DLD1 (cell line): ENCODE measurements around the gene FRMD3.
"Not testable (repeated sequence)": the region's sequence is repeated elsewhere in the genome, so short reads cannot be mapped to it uniquely, and the experiment has no call there.

Experiments used
- in situ Hi-C: cut with HindIII; loops from 2 replicates; pipeline ENCODE4 v1.10.0; 2017; ENCODE audit warnings: low sequenced_read_pairs

The FRMD3 gene

DNA sequence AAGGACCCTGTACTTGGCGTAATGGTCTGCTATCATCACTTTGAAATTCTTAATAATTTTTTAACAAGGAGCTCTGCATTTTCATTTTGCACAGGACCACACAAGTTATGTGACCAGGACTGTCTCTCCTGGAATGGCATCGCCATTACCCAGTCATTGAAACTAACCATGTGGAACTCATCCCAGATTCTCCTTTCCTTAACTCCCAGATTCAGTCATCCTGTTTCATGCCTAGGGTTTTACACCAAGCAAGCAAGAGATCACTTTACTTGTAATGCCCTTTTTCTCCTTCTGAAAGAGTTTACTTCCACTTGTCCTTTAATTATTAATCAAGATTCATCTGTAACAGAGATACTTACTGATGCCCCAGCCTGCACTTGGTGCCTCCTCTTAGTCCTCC, 12.0 kb downstream of the FRMD3 start:
- in situ Hi-C loops = no loop called here

GRCh38 chr9:83523684-83524083, 14.5 kb downstream of the FRMD3 start:
- in situ Hi-C loops = no loop called here

GRCh38 chr9:83521411-83521810, 16.8 kb downstream of the FRMD3 start:
- in situ Hi-C loops = no loop called here

GRCh38 chr9:83521011-83521410, 17.2 kb downstream of the FRMD3 start:
- in situ Hi-C loops = no loop called here

GRCh38 chr9:83520292-83520691, 17.9 kb downstream of the FRMD3 start:
- in situ Hi-C loops = no loop called here

DNA sequence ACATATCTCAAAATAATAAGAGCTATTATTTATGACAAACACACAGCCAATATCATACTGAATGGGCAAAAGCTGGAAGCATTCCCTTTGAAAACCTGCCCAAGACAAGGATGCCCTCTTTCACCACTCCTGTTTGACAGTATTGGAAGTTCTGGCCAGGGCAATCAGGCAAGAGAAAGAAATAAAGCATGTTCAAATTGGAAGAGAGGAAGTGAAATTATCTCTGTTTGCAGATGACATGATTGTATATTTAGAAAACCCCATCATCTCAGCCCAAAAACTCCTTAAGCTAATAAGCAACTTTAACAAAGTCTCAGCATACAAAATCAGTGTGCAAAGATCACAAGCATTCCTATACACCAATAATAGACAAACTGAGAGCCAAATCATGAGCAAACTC, 20.2 kb downstream of the FRMD3 start:
- in situ Hi-C loops = not testable (repeated sequence)

GRCh38 chr9:83514767-83515166, 23.4 kb downstream of the FRMD3 start:
- in situ Hi-C loops = no loop called here

GRCh38 chr9:83512621-83513020, 25.6 kb downstream of the FRMD3 start:
- in situ Hi-C loops = no loop called here

DNA sequence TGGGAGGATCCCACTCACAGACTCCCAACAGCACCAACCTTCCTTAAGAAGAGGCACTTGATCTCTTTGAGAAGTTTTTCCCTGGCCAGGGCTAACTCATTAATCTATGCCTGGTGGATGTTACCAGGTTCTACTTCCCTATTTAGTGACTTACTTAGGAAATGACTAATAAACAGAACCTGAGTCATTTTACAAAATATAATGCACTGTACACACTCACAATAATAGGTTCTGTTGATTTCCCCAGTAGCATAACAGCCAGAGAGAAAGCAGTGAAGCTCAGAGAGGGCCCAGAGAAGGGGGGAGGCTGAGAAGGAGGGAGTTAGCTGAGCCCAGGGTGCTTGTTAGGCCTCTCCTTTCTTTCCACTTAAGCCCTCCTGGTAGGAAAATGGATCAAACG, 27.1 kb downstream of the FRMD3 start:
- in situ Hi-C loops = no loop called here

- in situ Hi-C loops = no loop called here
Measured at GRCh38 chr9:83509402-83509801, 28.8 kb downstream of the FRMD3 start.

- in situ Hi-C loops = no loop called here
Measured at GRCh38 chr9:83508067-83508466, 30.1 kb downstream of the FRMD3 start.

GRCh38 chr9:83505282-83505681, 32.9 kb downstream of the FRMD3 start:
- in situ Hi-C loops = no loop called here

GRCh38 chr9:83503866-83504265, 34.3 kb downstream of the FRMD3 start:
- in situ Hi-C loops = no loop called here

DNA sequence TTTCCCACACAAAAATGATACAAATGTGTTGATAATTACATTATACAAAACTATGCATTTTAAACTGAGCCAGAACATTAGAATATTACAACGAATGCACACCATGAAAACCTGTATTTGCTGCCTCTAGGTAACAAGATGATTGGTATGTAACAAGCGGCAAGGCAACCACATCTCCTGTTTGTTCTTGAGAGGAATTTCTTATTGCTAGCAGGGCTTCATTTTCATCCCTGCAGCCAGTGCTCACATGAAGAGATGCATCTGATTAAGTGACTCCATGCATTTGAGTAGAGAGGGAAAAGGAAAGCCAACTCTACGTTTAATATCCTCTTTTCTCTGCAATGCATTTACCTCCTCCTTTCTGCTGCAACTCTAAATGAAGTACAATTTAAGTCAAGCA, 36.6 kb downstream of the FRMD3 start:
- in situ Hi-C loops = no loop called here

DNA sequence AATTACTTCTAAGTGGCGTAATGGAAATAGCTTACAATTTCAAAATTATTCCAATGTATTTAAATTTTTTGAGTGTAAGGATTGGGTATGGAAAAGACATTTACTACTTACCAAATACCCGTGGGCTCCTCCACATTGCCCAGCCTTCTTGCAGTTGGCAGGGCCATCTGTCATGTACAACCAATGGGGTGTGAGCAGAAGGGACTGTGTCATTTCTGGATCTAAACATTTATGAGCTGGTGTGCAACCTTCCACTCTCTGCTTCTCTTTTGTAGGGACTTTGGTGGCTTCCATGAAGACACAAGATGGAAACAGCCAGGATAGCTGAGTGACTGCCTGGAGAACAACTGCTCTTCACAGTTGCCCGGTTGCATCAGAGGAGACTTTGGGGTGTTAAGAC, 40.8 kb downstream of the FRMD3 start:
- in situ Hi-C loops = no loop called here

- in situ Hi-C loops = no loop called here
Measured at GRCh38 chr9:83491995-83492394, 46.2 kb downstream of the FRMD3 start.

DNA sequence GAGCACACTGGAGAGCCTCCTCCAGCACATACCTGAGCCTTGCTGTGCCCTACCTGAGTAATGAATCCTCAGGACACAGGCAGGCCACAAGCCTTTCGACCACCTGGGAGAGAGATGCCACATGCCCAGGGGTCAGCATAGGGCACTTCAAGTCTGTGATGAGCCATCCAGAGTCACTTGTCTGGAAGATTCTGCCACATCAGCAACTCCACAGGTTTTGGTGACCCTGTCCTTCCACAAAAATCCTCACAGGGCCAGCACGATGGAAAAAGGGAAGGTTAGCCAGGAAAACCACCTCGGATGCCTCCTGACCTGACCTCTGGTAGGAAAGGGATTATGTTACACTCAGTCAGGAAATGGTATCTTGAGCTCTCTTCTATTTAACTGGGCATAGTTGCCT, 46.8 kb downstream of the FRMD3 start:
- in situ Hi-C loops = no loop called here

GRCh38 chr9:83489961-83490360, 48.2 kb downstream of the FRMD3 start:
- in situ Hi-C loops = no loop called here

GRCh38 chr9:83484990-83485389, 53.2 kb downstream of the FRMD3 start:
- in situ Hi-C loops = no loop called here

DNA sequence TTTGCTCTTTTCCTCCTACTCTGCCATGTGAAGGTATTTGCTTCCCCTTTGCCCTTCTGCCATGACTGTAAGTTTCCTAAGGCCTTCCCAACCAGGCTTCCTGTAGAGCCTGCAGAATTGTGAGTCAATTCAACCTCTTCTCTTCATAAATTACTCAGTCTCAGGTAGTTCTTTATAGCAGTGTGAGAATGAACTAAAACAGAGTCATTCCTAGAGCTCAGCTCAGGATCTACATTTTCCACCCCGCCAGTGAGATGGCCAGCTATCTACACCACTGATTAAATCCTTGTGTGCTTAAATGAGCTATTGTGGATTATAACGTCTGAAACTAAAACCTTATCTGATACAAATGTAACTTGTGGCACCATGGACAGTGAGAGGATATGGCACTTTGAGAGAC, 55.0 kb downstream of the FRMD3 start:
- in situ Hi-C loops = no loop called here

GRCh38 chr9:83479765-83480164, 58.4 kb downstream of the FRMD3 start:
- in situ Hi-C loops = no loop called here

- in situ Hi-C loops = no loop called here
Measured at GRCh38 chr9:83477571-83477970, 60.6 kb downstream of the FRMD3 start.

DNA sequence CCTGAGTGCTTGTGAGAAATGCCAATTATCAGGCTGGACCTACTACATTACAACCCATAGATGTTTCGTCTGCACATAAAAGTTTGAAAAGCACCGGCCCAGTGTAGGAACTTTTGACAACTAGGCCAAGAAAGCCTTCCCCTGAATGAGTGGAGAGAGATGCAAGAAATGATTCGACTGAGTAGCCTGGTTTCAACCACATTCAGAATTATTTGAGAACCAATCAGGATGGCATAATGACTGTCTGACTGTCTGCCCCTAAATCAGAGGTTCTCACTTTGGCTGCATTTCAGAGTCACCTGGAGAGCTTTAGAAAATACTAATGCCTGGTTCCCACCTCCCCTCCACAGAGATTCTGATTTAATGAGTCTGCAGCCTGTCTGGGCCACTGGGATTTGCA, 61.1 kb downstream of the FRMD3 start:
- in situ Hi-C loops = no loop called here

GRCh38 chr9:83476513-83476912, 61.7 kb downstream of the FRMD3 start:
- in situ Hi-C loops = no loop called here
